Dedifferentiated amniotic fluid mesenchymal stem cell (primary cell): ENCODE results near the gene ERICH6B.

Source experiments
- DNase-seq: peaks from one replicate; pipeline ENCODE4 v3.0.0-alpha.2; 2016; ENCODE audit errors: extremely low spot score

Gene ERICH6B

GRCh38 chr13:45601680-45602079 lies 13.9 kb downstream of the ERICH6B start:
- DNase-seq: no peak

- no peak for DNase-seq
These were observed 16.9 kb downstream of the ERICH6B start for GRCh38 chr13:45598597-45598996.

- DNase-seq: no peak
These were observed 18.6 kb downstream of the ERICH6B start for GRCh38 chr13:45596800-45597475.

- no peak for DNase-seq
These were observed 19.6 kb downstream of the ERICH6B start for GRCh38 chr13:45595965-45596364.

- no peak for DNase-seq
These were observed 20.8 kb downstream of the ERICH6B start for GRCh38 chr13:45594764-45595163.

- no peak for DNase-seq
These were observed 21.3 kb downstream of the ERICH6B start for GRCh38 chr13:45594227-45594626.

- DNase-seq: no peak
These were observed 22.8 kb downstream of the ERICH6B start for GRCh38 chr13:45592758-45593157.

- DNase-seq: no peak
These were observed 25.5 kb downstream of the ERICH6B start for GRCh38 chr13:45590066-45590465.

- DNase-seq: no peak
These were observed 27.6 kb downstream of the ERICH6B start for GRCh38 chr13:45587897-45588296.

- DNase-seq: no peak
These were observed 30.7 kb downstream of the ERICH6B start for GRCh38 chr13:45584816-45585215.

GRCh38 chr13:45582408-45583076 lies 33.0 kb downstream of the ERICH6B start:
- no peak for DNase-seq

GRCh38 chr13:45576466-45576865 lies 39.1 kb downstream of the ERICH6B start:
- DNase-seq: no peak

GRCh38 chr13:45575830-45576180 lies 39.7 kb downstream of the ERICH6B start:
- DNase-seq: no peak

- DNase-seq: no peak
These were observed 40.3 kb downstream of the ERICH6B start for GRCh38 chr13:45575146-45575829.

GRCh38 chr13:45565331-45565730 lies 50.2 kb downstream of the ERICH6B start:
- DNase-seq: no peak

- DNase-seq: peak; percentile 37
These were observed 51.3 kb downstream of the ERICH6B start for GRCh38 chr13:45564133-45564776.

GRCh38 chr13:45554604-45555109 lies 60.9 kb downstream of the ERICH6B start:
- no peak for DNase-seq

- no peak for DNase-seq
These were observed 67.3 kb downstream of the ERICH6B start for GRCh38 chr13:45548281-45548680.

GRCh38 chr13:45546410-45546765 lies 69.2 kb downstream of the ERICH6B start:
- no peak for DNase-seq

- no peak for DNase-seq
These were observed 69.7 kb downstream of the ERICH6B start for GRCh38 chr13:45545686-45546409.

GRCh38 chr13:45544520-45544919 lies 71.0 kb downstream of the ERICH6B start:
- DNase-seq: no peak

GRCh38 chr13:45542878-45543277 lies 72.7 kb downstream of the ERICH6B start:
- no peak for DNase-seq
